ENCODE data around the gene SLFN5. TPM values are rescaled to one million over a fixed set of nuclear protein-coding genes. Genes with fewer than 3 reads are reported as not detected.

SLFN5 gene
- polyA plus RNA-seq, 1 of the 3 experiments (the other 2 are of a cell fraction) = 1.4 TPM

- no peak for TF ChIP-seq ELF1 (IDR thresholded peaks at IDR 0.05)
- TF ChIP-seq CHD2 (IDR thresholded peaks at IDR 0.05; ENCODE audit: low read length, partially characterized antibody) = no peak
- no peak for TF ChIP-seq NFIC (IDR thresholded peaks at IDR 0.05; ENCODE audit: borderline replicate concordance)
- TF ChIP-seq, protein P1, sequence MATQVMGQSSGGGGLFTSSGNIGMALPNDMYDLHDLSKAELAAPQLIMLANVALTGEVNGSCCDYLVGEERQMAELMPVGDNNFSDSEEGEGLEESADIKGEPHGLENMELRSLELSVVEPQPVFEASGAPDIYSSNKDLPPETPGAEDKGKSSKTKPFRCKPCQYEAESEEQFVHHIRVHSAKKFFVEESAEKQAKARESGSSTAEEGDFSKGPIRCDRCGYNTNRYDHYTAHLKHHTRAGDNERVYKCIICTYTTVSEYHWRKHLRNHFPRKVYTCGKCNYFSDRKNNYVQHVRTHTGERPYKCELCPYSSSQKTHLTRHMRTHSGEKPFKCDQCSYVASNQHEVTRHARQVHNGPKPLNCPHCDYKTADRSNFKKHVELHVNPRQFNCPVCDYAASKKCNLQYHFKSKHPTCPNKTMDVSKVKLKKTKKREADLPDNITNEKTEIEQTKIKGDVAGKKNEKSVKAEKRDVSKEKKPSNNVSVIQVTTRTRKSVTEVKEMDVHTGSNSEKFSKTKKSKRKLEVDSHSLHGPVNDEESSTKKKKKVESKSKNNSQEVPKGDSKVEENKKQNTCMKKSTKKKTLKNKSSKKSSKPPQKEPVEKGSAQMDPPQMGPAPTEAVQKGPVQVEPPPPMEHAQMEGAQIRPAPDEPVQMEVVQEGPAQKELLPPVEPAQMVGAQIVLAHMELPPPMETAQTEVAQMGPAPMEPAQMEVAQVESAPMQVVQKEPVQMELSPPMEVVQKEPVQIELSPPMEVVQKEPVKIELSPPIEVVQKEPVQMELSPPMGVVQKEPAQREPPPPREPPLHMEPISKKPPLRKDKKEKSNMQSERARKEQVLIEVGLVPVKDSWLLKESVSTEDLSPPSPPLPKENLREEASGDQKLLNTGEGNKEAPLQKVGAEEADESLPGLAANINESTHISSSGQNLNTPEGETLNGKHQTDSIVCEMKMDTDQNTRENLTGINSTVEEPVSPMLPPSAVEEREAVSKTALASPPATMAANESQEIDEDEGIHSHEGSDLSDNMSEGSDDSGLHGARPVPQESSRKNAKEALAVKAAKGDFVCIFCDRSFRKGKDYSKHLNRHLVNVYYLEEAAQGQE (IDR thresholded peaks at IDR 0.05; ENCODE audit: low read depth, low read length) = no peak
- TF ChIP-seq FOXM1 (IDR thresholded peaks at IDR 0.05; ENCODE audit: low read depth) = no peak
- no peak for TF ChIP-seq RAD21 (IDR thresholded peaks at IDR 0.05; ENCODE audit: low read length)
- no peak for TF ChIP-seq SMC3 (IDR thresholded peaks at IDR 0.05; ENCODE audit: low read depth, low read length)
- no peak for TF ChIP-seq MXI1 (IDR thresholded peaks at IDR 0.05; ENCODE audit: low read depth, low read length)
- TF ChIP-seq RXRA (IDR thresholded peaks at IDR 0.05; ENCODE audit: borderline replicate concordance, low read depth) = no peak
- TF ChIP-seq GATA2 (CRISPR knock-in tag; IDR thresholded peaks at IDR 0.05) = no peak
- no peak for TF ChIP-seq TEAD4 (IDR thresholded peaks at IDR 0.05; ENCODE audit: borderline replicate concordance, insufficient read depth)
- no peak for TF ChIP-seq YY1 (IDR thresholded peaks at IDR 0.05; ENCODE audit: low read depth)
- no peaks in the 10 kb centered on the region for H3K36me3 ChIP-seq (replicated peaks in 1 of 2; ENCODE audit: control insufficient read depth in 1 of 2, insufficient read depth in 2 of 2, low read length in 1 of 2)
- H3K79me2 ChIP-seq (ENCODE audit: insufficient read depth) = no peaks in the 10 kb centered on the region
- no peaks in the 10 kb centered on the region for H3F3A ChIP-seq (replicated peaks; ENCODE audit: insufficient read depth)
- H3K4me1 ChIP-seq (ENCODE audit: control insufficient read depth in 1 of 2, insufficient read depth in 2 of 2, low read depth in 1 of 2, low read length in 1 of 2) = peaks cover 0 to 3% of the 10 kb centered on the region in 2 experiments; a peak in 1 of 4 replicates
- no peak overlapping the region for H3K27ac ChIP-seq (ENCODE audit: low read depth in 2 of 2, low read length in 1 of 2)
- H3K9me2 ChIP-seq = no peaks in the 10 kb centered on the region
- H3K9ac ChIP-seq = no peak overlapping the region
- no peak overlapping the region for H3K4me3 ChIP-seq (ENCODE audit: low read depth in 2 of 2, low read length in 1 of 2)
- 10% methylated on average over 3 of the region's 3 CpGs for WGBS (ENCODE audit: low lambda C conversion rate)
- H3K27me3 ChIP-seq (ENCODE audit: insufficient read depth) = peaks cover 12% of the 10 kb centered on the region; the same call in 1 of the 2 replicates
- no peak overlapping the region for H2AFZ ChIP-seq (ENCODE audit: low read depth)
- no peak overlapping the region for H3K4me2 ChIP-seq
- H3K9me3 ChIP-seq = no peaks in the 10 kb centered on the region
- no peaks in the 10 kb centered on the region for H4K20me1 ChIP-seq (ENCODE audit: insufficient read depth)
- ChIA-PET CTCF (interaction anchor here (0.6 to 7.2 kb wide), 23 partner anchors 8 to 436 kb away, joined by 3 to 118 read pairs (median 4); partner anchors contain the start of gene SLFN12L), POLR2A (no interaction called here)
- no peak for DNase-seq
Measured at GRCh38 chr17:35312346-35312745, 69.5 kb downstream of the SLFN5 start.

DNA sequence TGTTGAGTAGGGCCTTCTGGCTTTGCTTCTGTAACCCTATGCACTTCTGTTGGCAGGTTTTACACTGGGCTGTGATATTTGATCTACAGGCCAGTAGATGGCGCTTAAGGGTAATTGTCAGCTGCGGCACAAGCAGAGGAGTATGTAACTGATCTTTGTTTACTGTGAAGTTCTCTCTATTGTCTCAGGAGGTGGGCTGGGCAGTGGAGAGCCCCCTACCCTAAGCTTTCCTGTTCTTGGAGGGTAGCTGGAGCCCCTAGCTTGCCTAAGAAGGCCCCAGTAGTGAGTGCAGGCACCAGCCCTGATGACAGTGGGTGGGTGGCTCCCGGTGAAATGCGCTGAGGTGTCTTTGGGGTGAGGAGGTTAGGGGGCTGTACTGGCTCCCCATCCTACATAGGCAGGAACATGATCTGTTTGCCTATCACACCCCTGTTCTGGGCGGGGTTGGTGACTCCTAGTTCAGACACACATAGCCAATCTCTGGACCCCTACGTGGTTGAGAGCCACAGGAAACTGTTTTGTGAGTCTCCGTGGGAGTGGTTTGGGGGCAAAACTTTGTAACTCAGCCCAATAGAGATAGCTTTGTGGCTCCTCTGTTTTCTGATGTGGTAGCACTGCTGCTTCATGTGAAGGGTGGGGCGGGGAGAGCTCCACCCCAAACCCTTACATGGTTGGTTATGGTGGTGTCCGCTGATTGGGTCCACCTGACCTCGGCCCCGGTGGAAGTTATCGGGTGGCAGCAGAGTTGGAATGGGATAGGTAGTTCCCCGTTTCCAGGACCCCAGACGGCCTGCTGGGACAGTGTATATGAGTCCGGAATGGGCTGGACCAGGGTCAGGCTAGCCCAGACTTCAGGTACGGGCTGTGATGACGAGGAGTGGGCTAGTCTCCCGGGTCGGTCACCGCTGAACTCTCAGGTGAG, 70.2 kb downstream of the SLFN5 start:
- peak; percentile 52 for DNase-seq
- Histone ChIP-seq H3K27me3 (ENCODE audit: insufficient read depth) (0 out of 2 replicates have a peak, but pooled peaks cover 12% of the 10 kb centered on the region), H3K36me3 (replicated peaks in 1 of 2; ENCODE audit: control insufficient read depth in 1 of 2, insufficient read depth in 2 of 2, low read length in 1 of 2) (no peaks in the 10 kb centered on the region), H3K79me2 (ENCODE audit: insufficient read depth) (no peaks in the 10 kb centered on the region), H3K9me2 (no peaks in the 10 kb centered on the region), H3K9ac (no peak overlapping the region), H3K4me3 (ENCODE audit: low read depth in 2 of 2, low read length in 1 of 2) (no peak overlapping the region; a peak in 1 of 4 replicates), H3K4me2 (peak overlapping the region; percentile 55), H3F3A (replicated peaks; ENCODE audit: insufficient read depth) (no peaks in the 10 kb centered on the region), H4K20me1 (ENCODE audit: insufficient read depth) (no peaks in the 10 kb centered on the region), H3K9me3 (no peaks in the 10 kb centered on the region), H3K4me1 (ENCODE audit: control insufficient read depth in 1 of 2, insufficient read depth in 2 of 2, low read depth in 1 of 2, low read length in 1 of 2) (peaks cover 0 to 3% of the 10 kb centered on the region in 2 experiments; a peak in 1 of 4 replicates), H2AFZ (ENCODE audit: low read depth) (no peak overlapping the region; the same call in 1 of the 2 replicates), H3K27ac (ENCODE audit: low read depth in 2 of 2, low read length in 1 of 2) (no peak overlapping the region)
- 16% methylated on average over 14 of the region's 20 CpGs for WGBS (ENCODE audit: low lambda C conversion rate)
- ChIA-PET POLR2A (no interaction called here), CTCF (interaction anchor here (0.5 to 7.2 kb wide), 38 partner anchors 9 to 861 kb away, joined by 3 to 118 read pairs (median 4); partner anchors contain the start of gene SLFN12L)
- TF ChIP-seq, protein P2, sequence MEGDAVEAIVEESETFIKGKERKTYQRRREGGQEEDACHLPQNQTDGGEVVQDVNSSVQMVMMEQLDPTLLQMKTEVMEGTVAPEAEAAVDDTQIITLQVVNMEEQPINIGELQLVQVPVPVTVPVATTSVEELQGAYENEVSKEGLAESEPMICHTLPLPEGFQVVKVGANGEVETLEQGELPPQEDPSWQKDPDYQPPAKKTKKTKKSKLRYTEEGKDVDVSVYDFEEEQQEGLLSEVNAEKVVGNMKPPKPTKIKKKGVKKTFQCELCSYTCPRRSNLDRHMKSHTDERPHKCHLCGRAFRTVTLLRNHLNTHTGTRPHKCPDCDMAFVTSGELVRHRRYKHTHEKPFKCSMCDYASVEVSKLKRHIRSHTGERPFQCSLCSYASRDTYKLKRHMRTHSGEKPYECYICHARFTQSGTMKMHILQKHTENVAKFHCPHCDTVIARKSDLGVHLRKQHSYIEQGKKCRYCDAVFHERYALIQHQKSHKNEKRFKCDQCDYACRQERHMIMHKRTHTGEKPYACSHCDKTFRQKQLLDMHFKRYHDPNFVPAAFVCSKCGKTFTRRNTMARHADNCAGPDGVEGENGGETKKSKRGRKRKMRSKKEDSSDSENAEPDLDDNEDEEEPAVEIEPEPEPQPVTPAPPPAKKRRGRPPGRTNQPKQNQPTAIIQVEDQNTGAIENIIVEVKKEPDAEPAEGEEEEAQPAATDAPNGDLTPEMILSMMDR (IDR thresholded peaks at IDR 0.05) = peak; percentile 82
- TF ChIP-seq SMC3 (IDR thresholded peaks at IDR 0.05; ENCODE audit: low read depth, low read length) (peak; percentile 80), RCOR1 (IDR thresholded peaks at IDR 0.05; ENCODE audit: low read length) (no peak), SIN3A (IDR thresholded peaks at IDR 0.05; ENCODE audit: borderline replicate concordance, low read depth, low read length) (no peak), GABPA (IDR thresholded peaks at IDR 0.05; ENCODE audit: low read depth) (no peak), TCF12 (IDR thresholded peaks at IDR 0.05) (no peak), FOSL2 (IDR thresholded peaks at IDR 0.05; ENCODE audit: borderline replicate concordance, low read depth) (no peak), RXRA (IDR thresholded peaks at IDR 0.05; ENCODE audit: borderline replicate concordance, low read depth) (no peak), NFIC (IDR thresholded peaks at IDR 0.05; ENCODE audit: borderline replicate concordance) (no peak), TAF1 (IDR thresholded peaks at IDR 0.05; ENCODE audit: borderline replicate concordance, low read depth, low read length) (no peak), CHD2 (IDR thresholded peaks at IDR 0.05; ENCODE audit: low read length, partially characterized antibody) (no peak), FOXM1 (IDR thresholded peaks at IDR 0.05; ENCODE audit: low read depth) (no peak)
- TF ChIP-seq, protein P3, sequence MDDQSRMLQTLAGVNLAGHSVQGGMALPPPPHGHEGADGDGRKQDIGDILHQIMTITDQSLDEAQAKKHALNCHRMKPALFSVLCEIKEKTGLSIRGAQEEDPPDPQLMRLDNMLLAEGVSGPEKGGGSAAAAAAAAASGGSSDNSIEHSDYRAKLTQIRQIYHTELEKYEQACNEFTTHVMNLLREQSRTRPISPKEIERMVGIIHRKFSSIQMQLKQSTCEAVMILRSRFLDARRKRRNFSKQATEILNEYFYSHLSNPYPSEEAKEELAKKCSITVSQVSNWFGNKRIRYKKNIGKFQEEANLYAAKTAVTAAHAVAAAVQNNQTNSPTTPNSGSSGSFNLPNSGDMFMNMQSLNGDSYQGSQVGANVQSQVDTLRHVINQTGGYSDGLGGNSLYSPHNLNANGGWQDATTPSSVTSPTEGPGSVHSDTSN (IDR thresholded peaks at IDR 0.05) = no peak

Measured in SK-N-SH (cell line).